HG02588 (cell line): ENCODE data around the gene METRN.
A peak's percentile ranks its signal among the peaks of the same experiment; 100 is the strongest.

Source experiments
- ATAC-seq: cut with Tn5 transposase; IDR thresholded peaks from one replicate; pipeline ENCODE4 v1.9.1; 2021; ENCODE audit warnings: mild to moderate bottlenecking, moderate library complexity; ENCODE audit not compliant: unreplicated experiment

METRN gene

DNA sequence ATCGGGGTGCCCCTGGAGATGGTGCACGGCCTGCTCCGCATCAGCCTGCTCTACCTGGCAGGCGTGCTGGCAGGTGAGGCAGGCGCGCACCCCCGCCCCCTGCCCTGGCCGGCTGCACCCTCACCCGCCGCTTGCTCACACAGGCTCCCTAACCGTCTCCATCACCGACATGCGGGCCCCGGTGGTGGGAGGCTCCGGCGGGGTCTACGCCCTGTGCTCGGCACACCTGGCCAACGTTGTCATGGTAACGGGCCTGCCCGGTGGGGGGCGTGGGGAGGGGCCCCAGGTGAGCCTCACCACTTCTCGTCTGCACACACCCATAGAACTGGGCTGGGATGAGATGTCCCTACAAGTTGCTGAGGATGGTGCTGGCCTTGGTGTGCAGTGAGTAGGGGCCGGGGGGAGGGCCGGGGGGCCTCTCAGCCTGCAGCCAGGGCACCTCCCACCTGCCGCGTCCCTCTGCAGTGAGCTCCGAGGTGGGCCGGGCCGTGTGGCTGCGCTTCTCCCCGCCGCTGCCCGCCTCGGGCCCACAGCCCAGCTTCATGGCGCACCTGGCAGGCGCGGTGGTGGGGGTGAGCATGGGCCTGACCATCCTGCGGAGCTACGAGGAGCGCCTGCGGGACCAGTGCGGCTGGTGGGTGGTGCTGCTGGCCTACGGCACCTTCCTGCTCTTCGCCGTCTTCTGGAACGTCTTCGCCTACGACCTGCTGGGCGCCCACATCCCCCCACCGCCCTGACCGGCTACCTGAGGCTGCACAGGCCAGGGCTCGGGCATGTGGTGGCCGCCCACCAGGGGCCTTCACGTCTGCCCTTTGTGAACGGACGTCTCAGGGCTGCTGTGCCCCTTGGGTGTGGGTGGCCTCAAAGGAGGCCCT lies 37.4 kb upstream of the METRN start:
- ATAC-seq, result no peak

DNA sequence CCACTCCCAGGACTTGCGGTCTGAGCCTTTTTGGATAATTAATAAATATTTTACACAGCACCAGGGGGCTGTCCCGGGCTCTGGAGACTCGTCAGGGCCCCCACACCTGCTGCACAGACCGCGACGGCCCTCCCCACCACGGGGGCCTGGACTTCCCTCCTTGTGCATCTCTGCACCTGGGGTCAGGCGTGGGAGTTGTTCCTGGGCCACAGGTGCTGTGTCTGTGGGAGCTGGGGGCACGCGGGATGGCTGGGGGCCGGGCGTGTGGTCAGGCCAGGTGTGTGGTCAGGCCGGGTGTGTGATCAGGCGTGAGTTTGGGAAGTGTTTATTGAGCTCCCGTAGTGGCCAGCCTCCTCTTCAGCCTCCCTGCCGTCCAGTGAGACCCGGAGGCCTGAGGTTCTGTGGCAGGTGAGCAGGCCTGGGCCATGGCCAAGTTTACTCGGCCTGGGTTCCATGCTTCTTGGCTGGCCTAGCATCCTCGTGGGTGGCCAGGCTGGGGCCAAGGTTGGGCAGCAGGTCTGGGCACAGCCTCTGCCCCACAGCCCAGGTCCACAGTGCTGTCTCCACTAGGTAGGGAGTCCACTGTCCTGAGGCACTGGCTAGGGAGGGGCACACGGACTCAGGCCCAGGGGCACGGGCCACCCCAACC lies 36.6 kb upstream of the METRN start:
- no peak for ATAC-seq

DNA sequence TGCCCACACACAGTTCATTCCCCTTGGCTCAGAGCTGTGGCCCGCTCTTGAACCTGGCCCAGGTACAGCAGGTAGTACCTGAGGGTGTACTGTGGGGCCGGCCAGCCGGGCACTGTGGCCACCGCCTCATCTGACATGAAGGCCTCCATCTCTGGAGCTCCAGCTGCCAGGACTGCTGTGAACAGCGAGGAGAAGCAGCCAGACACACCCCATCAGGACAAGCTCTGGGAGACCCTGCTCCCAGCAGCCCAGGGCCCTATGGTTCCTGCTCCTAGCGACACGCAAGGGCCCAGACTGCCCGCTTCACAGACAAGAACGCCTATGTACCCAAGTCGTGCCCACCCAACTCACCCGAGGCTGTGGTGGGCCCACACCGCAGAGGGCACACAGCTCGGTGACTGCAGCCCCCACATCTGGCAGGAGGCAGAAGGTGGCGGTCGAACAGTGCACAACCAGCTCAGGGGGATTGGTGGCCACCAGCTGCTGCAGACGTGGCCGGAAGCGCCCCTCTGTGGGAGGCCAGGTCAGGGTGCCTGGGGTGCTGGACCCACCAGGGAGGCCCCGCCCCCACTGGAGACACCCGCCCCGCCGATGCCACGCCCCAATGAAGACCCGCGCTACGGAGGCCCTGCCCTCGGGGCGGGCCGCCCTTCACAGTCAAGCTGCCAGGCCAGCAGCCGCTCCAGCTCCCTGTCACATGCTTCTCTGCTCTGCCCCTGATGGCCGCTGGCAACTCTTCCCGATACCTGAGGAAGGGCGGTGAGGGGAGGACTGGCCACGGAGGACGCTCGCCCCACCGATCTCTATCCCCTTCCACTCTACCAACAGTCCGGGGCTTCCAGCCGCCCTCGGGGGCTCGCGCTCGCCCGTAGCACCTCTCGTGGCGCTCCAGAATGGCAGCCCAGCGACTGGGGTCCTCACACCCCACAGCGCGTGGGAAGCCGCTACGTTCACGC lies 35.8 kb upstream of the METRN start:
- ATAC-seq, result no peak

DNA sequence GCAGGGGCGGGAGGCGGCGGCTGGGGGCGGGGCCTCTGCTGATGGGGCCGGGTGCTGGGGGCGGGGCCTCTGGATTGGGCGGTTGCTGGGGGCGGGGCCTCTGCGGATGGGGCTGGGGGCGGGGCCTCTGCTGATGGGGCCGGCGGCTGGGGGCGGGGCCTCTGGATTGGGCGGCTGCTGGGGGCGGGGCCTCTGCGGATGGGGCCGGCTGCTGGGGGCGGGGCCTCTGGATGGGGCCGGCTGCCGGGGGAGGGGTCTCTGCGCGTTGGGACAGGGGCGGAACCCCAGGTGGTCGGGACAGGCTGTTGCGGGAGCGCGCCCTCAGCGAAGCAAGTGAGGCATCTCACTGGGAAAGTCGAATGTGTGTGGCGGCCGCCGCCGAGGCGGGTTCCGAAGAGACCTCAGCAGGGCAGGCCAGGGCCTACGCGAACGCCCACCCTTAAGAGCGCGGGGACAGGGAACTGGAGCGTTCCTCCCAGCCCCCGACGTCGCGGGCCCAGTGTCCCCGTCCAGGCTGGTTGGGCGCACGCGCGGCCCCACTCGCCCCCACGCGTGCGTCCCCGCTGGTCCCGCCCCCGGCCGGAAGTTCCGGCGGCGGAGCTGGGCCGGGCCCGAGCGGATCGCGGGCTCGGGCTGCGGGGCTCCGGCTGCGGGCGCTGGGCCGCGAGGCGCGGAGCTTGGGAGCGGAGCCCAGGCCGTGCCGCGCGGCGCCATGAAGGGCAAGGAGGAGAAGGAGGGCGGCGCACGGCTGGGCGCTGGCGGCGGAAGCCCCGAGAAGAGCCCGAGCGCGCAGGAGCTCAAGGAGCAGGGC lies 34.9 kb upstream of the METRN start, which contains the start of gene STUB1:
TSS of gene STUB1 (plus strand) at position 597 of the 811 bp plus-strand sequence. CDS start at position 713, 116 bp downstream.
- ATAC-seq, result peak; percentile 33

DNA sequence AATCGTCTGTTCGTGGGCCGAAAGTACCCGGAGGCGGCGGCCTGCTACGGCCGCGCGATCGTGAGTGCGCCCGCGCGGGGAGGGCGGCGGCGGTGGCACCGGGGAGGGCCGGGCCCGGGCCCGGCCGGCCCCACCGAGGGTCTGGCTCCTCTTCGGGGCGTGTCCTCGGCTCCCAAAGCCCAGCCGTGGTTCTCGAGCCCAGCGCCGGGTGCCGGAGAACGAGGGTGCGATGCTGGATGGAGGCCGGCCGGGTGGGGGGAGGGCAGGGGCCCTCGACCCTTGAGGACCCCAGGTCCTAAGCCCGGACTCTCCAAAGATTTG lies 34.3 kb upstream of the METRN start:
- ATAC-seq, result peak; percentile 2

- no peak for ATAC-seq
These were observed 33.8 kb upstream of the METRN start for GRCh38 chr16:680967-681745.

DNA sequence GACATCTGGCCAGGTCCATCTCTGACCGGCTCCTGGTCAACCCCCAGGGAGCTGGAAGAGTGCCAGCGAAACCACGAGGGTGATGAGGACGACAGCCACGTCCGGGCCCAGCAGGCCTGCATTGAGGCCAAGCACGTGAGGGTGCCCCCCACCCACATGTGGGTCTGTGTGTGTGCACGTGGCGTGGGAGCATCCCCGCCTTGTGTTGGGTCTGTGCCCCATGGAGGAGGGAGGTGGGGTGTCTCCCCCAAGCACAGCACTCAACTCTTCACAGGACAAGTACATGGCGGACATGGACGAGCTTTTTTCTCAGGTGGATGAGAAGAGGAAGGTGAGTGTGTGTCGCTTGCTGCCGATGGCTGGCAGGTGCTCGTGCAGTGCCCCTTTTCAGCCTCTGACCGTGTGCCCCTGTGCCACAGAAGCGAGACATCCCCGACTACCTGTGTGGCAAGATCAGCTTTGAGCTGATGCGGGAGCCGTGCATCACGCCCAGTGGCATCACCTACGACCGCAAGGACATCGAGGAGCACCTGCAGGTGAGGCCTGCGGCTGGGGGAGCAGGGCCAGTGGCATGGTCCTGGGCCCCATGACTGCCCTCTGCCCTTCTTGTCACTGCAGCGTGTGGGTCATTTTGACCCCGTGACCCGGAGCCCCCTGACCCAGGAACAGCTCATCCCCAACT lies 33.0 kb upstream of the METRN start:
- no peak for ATAC-seq

GRCh38 chr16:682493-683395 lies 32.2 kb upstream of the METRN start:
- ATAC-seq, result no peak

DNA sequence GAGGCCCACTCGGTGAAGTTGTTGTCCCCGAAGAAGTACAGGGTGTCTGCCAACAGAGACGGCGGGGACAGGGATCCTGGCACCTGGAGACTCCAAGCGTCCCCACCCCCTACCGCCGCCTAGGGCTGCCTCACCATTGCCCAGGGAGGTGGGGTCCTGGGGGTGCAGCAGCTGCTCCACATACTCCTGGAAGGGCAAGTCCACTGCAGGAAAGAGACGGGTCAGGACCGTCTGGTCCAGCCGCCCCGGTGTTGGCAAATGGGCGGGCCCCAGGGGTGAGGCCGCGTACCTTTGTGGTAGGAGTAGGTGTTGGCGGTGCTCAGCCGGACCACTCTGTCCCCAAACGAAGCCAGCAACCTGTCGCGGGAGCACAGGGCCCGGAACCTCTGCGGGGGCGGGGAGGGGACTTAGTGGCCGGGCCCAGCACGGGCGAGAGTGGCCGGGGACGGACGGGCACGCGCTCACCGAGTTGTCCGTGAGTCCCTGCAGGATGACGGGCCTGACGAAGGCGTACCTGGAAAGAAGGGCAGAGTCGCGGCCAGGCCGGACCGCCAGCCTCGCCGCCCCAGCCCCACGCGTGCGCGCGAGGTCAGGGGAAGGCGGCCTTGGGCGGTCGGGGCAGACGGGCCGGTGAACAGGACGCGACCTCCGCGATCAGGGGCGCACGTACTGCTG lies 31.4 kb upstream of the METRN start:
- no peak for ATAC-seq

DNA sequence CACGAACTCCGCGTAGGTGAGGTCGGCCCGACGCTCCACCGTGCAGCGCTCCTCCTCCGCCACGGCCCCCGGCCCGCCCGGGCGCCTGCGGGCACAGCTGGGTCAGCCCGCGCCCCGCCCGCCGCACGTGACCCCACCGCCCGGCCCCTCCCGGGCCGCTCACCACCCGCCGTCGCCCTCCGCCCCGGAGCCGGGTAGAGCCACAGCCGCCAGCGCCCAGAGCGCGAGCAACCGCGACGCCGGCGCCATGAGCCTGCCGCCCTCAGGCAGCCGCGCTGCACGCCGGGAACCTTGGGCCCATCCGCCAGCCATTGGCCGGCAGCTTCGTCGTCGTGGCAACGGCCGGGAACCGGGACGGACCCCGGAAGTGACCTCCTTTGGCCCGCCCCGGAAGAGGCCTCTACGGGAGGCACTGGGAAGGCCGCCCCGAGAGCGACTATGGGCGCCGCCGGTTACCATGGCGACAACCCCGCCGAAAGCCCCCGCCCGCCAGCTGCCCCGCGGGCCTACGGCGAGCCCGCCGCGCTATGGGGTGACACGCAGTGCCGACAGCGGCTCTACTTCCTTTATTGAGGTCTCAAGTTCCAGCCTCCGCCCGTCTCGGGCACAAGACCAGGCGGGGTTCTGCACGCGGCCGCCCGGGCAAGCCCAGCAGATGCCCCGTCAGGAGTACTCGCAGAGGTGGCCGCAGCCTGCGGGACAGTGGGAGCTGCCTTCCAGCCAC lies 30.7 kb upstream of the METRN start, which contains the start of gene JMJD8:
TSS of gene JMJD8 (minus strand) at position 264 of the 724 bp plus-strand sequence. CDS start at position 249, 15 bp downstream.
- ATAC-seq, result peak; percentile 56

GRCh38 chr16:684961-685696 lies 29.8 kb upstream of the METRN start:
- no peak for ATAC-seq

DNA sequence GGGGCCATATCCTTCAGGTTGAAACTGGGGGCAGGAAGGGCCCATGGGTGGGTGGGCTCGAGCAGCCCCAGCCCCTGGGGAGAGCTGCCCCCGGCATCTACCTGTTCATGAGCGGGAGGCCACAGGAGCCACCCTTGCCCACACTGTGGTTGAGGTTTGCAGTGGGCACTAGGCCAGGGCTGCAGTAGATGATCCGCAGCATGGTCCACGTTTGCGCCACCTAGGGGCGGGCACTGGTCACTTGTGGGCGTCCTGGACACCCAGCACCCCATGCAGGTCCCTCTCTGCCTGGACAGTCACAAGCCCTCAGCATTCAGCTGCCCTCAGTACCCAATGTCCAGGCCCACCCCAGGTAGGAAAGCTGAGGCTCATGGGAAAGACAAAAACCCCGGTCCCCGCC lies 29.0 kb upstream of the METRN start:
- no peak for ATAC-seq

DNA sequence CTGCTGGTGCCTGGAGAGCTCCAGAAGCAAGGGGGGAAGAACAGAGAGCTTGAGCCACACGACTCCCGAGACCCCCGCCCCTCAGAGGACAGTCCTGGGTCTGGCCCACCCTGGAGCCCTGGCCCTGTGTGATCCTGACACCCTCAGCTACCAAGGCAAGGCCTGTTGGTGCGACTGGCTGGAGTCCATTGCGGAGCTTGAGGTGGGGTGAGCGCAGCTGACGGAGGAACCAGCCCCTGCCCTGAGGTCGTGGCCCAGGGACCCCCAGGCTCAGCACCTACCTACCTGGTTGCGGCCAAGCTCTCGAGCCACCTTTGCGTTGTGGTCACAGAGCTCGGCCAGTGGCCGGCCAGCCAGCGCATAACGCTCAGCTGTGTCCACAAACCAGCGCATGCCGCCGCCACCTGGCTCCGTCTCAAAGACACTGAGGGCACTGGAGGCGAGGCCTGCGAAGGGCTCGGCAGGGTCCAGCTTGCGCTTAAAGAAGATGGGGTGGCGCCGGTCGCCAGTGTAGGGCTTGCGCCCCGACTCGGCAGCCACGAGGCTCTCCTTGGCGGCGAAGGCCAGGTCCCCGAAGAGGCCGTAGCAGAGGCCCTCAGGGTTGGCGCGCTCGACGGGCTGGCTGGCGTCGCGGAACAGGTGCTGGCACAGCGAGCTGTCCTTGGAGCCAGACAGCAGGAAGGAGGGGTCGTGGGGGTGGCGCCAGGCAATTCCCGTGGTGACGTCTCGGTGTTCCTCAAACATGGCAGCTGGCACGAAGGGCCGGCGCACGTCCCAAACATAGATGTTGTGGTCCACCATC lies 28.3 kb upstream of the METRN start:
- ATAC-seq, result no peak

- no peak for ATAC-seq
These were observed 27.4 kb upstream of the METRN start for GRCh38 chr16:687499-687898.

GRCh38 chr16:689175-689897 lies 25.6 kb upstream of the METRN start:
- ATAC-seq, result no peak
